ENCODE data around the gene MGAT4A.

GRCh38 chr2:98607104-98607503 lies 123.8 kb downstream of the MGAT4A start:
- TF ChIP-seq CTCF (IDR thresholded peaks at IDR 0.05 in 2 of 3, conservative IDR thresholded peaks at IDR 0.05 in 1 of 3; ENCODE audit: insufficient read depth in 2 of 3, low read depth in 1 of 3, low read length in 3 of 3) (no peak), FOSL1 (tag; conservative IDR thresholded peaks at IDR 0.05) (no peak), EZH2 (IDR thresholded peaks at IDR 0.05; ENCODE audit: borderline replicate concordance, low read depth, low read length) (no peak), NONO (IDR thresholded peaks at IDR 0.05; ENCODE audit: low read depth in 2 of 2, low read length in 1 of 2) (no peak), EP300 (IDR thresholded peaks at IDR 0.05; ENCODE audit: low read length) (no peak), ZNF609 (CRISPR knock-in tag; IDR thresholded peaks at IDR 0.05; ENCODE audit: borderline replicate concordance) (no peak), RNF219 (CRISPR knock-in tag; IDR thresholded peaks at IDR 0.05) (no peak), POLR2A (conservative IDR thresholded peaks at IDR 0.05) (no peak), CBX8 (IDR thresholded peaks at IDR 0.05; ENCODE audit: borderline replicate concordance, extremely low read depth, low read depth, low read length, poor library complexity, severe bottlenecking) (no peak), YY1 (IDR thresholded peaks at IDR 0.05; ENCODE audit: borderline replicate concordance in 1 of 3, control insufficient read depth in 1 of 3, extremely low read depth in 1 of 3, insufficient read depth in 3 of 3, insufficient read length in 1 of 3, insufficient replicate concordance in 2 of 3, low read depth in 1 of 3, low read length in 2 of 3) (no peak), STAT5B (CRISPR knock-in tag; IDR thresholded peaks at IDR 0.05) (no peak), CSDE1 (IDR thresholded peaks at IDR 0.05) (no peak)

Measured in K562 (cell line).